Measurements from ENCODE around the gene CCSER1. TPM values are rescaled to one million over a fixed set of nuclear protein-coding genes. Genes with fewer than 3 reads are reported as not detected.
"Not testable (repeated sequence)": the region's sequence is repeated elsewhere in the genome, so short reads cannot be mapped to it uniquely, and the experiment has no call there.

Gene CCSER1
- polyA plus RNA-seq, 1 experiment = not detected

GRCh38 chr4:91127831-91128230 lies 1000.6 kb downstream of the CCSER1 start:
- H3K4me3 ChIP-seq (ENCODE audit: low read depth, low read length) = no peak overlapping the region
- no peak for TF ChIP-seq CTCF (IDR thresholded peaks at IDR 0.05; ENCODE audit: insufficient read depth, low read depth, low read length)
- H3K36me3 ChIP-seq (ENCODE audit: control insufficient read depth, insufficient read depth, low read length) = no peaks in the 10 kb centered on the region
- no peak for DNase-seq (ENCODE audit: low read depth)
- CTCF ChIA-PET = no interaction called here
- POLR2A ChIA-PET = no interaction called here
- H3K27me3 ChIP-seq (ENCODE audit: control insufficient read depth, insufficient read depth, low read length) = no peaks in the 10 kb centered on the region

GRCh38 chr4:91128519-91128918 lies 1001.3 kb downstream of the CCSER1 start:
- ChIA-PET CTCF (no interaction called here), POLR2A (no interaction called here)
- TF ChIP-seq CTCF (IDR thresholded peaks at IDR 0.05; ENCODE audit: insufficient read depth, low read depth, low read length) = no peak
- no peak for DNase-seq (ENCODE audit: low read depth)
- Histone ChIP-seq H3K27me3 (ENCODE audit: control insufficient read depth, insufficient read depth, low read length) (no peaks in the 10 kb centered on the region), H3K36me3 (ENCODE audit: control insufficient read depth, insufficient read depth, low read length) (no peaks in the 10 kb centered on the region), H3K4me3 (ENCODE audit: low read depth, low read length) (no peak overlapping the region)

- POLR2A ChIA-PET = no interaction called here
- no peaks in the 10 kb centered on the region for H3K27me3 ChIP-seq (ENCODE audit: control insufficient read depth, insufficient read depth, low read length)
- CTCF ChIA-PET = no interaction called here
- TF ChIP-seq CTCF (IDR thresholded peaks at IDR 0.05; ENCODE audit: insufficient read depth, low read depth, low read length) = no peak
- H3K36me3 ChIP-seq (ENCODE audit: control insufficient read depth, insufficient read depth, low read length) = no peaks in the 10 kb centered on the region
- no peak for DNase-seq (ENCODE audit: low read depth)
- H3K4me3 ChIP-seq (ENCODE audit: low read depth, low read length) = no peak overlapping the region
These were observed 1019.9 kb downstream of the CCSER1 start for GRCh38 chr4:91147067-91147466.

GRCh38 chr4:91154041-91154440 lies 1026.8 kb downstream of the CCSER1 start:
- H3K36me3 ChIP-seq (ENCODE audit: control insufficient read depth, insufficient read depth, low read length); DNase-seq (ENCODE audit: low read depth); H3K27me3 ChIP-seq (ENCODE audit: control insufficient read depth, insufficient read depth, low read length); CTCF ChIA-PET; H3K4me3 ChIP-seq (ENCODE audit: low read depth, low read length); POLR2A ChIA-PET: not testable (repeated sequence)

DNA sequence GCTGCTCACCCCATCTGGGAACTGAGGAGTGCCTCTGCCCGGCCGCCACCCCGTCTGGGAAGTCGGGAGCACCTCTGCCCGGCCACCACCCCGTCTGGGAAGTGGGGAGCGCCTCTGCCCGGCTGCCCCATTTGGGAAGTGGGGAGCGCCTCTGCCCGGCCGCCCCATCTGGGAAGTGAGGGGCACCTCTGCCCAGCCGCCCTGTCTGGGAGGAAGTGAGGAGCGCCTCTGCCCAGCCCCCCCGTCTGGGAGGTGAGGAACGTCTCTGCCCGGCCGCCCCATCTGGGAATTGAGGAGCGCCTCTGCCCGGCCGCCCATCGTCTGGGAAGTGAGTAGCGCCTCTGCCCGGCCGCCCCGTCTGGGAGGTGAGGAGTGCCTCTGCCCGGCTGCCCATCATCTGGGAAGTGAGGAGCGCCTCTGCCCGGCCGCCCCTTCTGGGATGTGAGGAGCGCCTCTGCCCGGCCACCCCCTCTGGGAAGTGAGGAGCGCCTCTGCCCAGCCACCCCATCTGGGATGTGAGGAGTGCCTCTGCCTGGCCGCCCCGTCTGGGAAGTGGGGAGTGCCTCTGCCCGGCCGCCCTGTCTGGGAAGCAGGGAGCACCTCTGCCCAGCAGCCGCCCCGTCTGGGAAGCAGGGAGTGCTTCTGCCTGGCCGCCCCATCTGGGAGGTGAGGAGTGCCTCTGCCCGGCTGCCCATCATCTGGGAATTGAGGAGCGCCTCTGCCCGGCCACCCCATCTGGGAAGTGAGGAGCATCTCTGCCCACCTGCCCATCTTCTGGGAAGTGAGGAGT lies 1040.9 kb downstream of the CCSER1 start:
- DNase-seq (ENCODE audit: low read depth); POLR2A ChIA-PET; CTCF ChIA-PET; H3K36me3 ChIP-seq (ENCODE audit: control insufficient read depth, insufficient read depth, low read length); H3K4me3 ChIP-seq (ENCODE audit: low read depth, low read length); H3K27me3 ChIP-seq (ENCODE audit: control insufficient read depth, insufficient read depth, low read length): not testable (repeated sequence)

DNA sequence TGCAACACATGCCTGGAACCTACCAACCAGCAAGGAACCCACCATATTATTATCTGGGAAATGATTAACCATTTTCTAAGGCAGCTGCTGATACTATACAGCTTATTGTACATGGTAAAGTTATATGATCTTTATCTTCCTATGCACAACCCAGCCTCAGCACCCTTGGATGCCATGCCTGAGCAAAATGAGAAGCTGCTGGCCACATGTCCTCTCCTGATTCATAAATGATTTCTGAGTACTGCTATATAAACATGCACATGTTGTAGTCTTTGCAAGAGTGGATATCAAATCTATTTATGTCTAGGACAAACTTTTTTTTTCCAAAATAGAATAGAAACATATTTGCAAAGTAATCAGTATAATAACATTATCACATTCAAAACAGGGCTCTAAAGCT lies 1043.6 kb downstream of the CCSER1 start:
- ChIA-PET CTCF (no interaction called here), POLR2A (no interaction called here)
- H3K27me3 ChIP-seq (ENCODE audit: control insufficient read depth, insufficient read depth, low read length) = no peaks in the 10 kb centered on the region
- H3K36me3 ChIP-seq (ENCODE audit: control insufficient read depth, insufficient read depth, low read length) = no peaks in the 10 kb centered on the region
- H3K4me3 ChIP-seq (ENCODE audit: low read depth, low read length) = no peak overlapping the region
- DNase-seq (ENCODE audit: low read depth) = no peak
- no peak for TF ChIP-seq CTCF (IDR thresholded peaks at IDR 0.05; ENCODE audit: insufficient read depth, low read depth, low read length)

Data from BJ (cell line).